Mesendoderm (in vitro differentiated cells): ENCODE data around the gene OR1L6.

Experiments
- DNase-seq: peaks from one replicate; pipeline ENCODE4 v3.0.0; 2013
- H2AK5ac ChIP-seq: 2 replicates; pipeline ENCODE4 v1.6.1; 2013; ENCODE audit warnings: low read length, inconsistent platforms
- H2BK120ac ChIP-seq: 2 replicates; pipeline ENCODE4 v1.6.1; 2013; ENCODE audit warnings: low read depth, mild to moderate bottlenecking, low read length, moderate library complexity, mixed read lengths
- H2BK15ac ChIP-seq: replicated peaks from 2 replicates; pipeline ENCODE4 v1.6.1; 2013; ENCODE audit warnings: low read depth, mild to moderate bottlenecking, moderate library complexity
- H2BK5ac ChIP-seq: 2 replicates; pipeline ENCODE4 v1.6.1; 2013; ENCODE audit warnings: low read length, inconsistent platforms
- H3K18ac ChIP-seq: 2 replicates; pipeline ENCODE4 v1.6.1; 2013; ENCODE audit warnings: mild to moderate bottlenecking, low read length, mixed read lengths
- H3K23ac ChIP-seq: one replicate; pipeline ENCODE4 v1.6.1; 2013; ENCODE audit warnings: low read length
- H3K27ac ChIP-seq: 2 replicates; pipeline ENCODE4 v1.5.1; 2013; ENCODE audit warnings: low read depth, mild to moderate bottlenecking, inconsistent platforms, low read length, moderate library complexity
- H3K27me3 ChIP-seq: 2 replicates; pipeline ENCODE4 v1.6.1; 2013; ENCODE audit warnings: low read length, control low read depth, mild to moderate bottlenecking, inconsistent platforms; ENCODE audit not compliant: insufficient read depth, poor library complexity
- H3K36me3 ChIP-seq: 2 replicates; pipeline ENCODE4 v1.6.1; 2013; ENCODE audit warnings: low read length, inconsistent platforms; ENCODE audit not compliant: control insufficient read depth, insufficient read depth
- H3K4ac ChIP-seq: one replicate; pipeline ENCODE4 v1.6.1; 2013; ENCODE audit warnings: low read depth, mild to moderate bottlenecking, low read length, moderate library complexity
- H3K4me1 ChIP-seq: 2 replicates; pipeline ENCODE4 v1.6.1; 2013; ENCODE audit warnings: low read depth, low read length, inconsistent platforms; ENCODE audit not compliant: control insufficient read depth
- H3K4me2 ChIP-seq: 2 replicates; pipeline ENCODE4 v1.6.1; 2013; ENCODE audit warnings: low read length
- H3K4me3 ChIP-seq: 2 replicates; pipeline ENCODE4 v1.5.1; 2013; ENCODE audit warnings: mild to moderate bottlenecking, low read length
- H3K56ac ChIP-seq: one replicate; pipeline ENCODE4 v1.6.1; 2013; ENCODE audit warnings: low read length
- H3K79me1 ChIP-seq: 2 replicates; pipeline ENCODE4 v1.6.1; 2013; ENCODE audit warnings: low read length, inconsistent platforms
- H3K79me2 ChIP-seq: 2 replicates; pipeline ENCODE4 v1.6.1; 2013; ENCODE audit warnings: mild to moderate bottlenecking, low read length; ENCODE audit not compliant: control insufficient read depth, insufficient read depth
- H3K9ac ChIP-seq: 2 replicates; pipeline ENCODE4 v1.6.1; 2013; ENCODE audit warnings: low read length, inconsistent platforms
- H4K5ac ChIP-seq: one replicate; pipeline ENCODE4 v1.6.1; 2013; ENCODE audit warnings: low read length
- H4K8ac ChIP-seq: one replicate; pipeline ENCODE4 v1.6.1; 2013; ENCODE audit warnings: low read depth, mild to moderate bottlenecking, control low read depth, low read length, moderate library complexity
- WGBS: extraction: QIAGEN DNeasy Blood & Tissue Kit; methylation state at CpG from one replicate; pipeline ENCODE4 v1.1.7; 2013; ENCODE audit warnings: low lambda C conversion rate, missing lambda C conversion rate; ENCODE audit not compliant: insufficient coverage; ENCODE audit errors: extremely low coverage; 5-methylcytosine and 5-hydroxymethylcytosine counted together

OR1L6 gene

DNA sequence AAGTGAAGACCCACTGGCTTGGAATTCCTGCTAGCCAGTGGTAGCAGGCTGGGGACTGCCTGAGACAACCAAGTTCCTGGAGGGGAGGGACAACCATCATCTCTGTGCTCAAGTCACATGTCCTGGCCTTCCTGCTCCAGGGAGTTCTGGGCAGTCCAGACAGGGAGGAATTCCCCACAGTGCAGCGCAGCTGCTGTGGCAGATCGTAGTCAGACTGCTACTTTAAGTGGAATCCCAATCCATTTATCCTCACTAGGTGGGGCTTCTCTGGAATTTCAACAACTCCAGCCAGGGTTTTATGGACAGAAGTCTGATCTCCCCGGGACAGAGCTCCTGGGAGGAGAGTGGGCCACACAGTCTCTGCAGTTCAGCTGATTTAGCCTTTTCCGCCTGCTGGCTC is 25.7 kb downstream of the OR1L6 start:
- Histone ChIP-seq H3K27ac (no peak overlapping the region), H3K56ac (no peak overlapping the region), H3K4ac (no peak overlapping the region), H3K9ac (no peak overlapping the region), H3K36me3 (no peaks in the 10 kb centered on the region), H2AK5ac (no peak overlapping the region), H3K27me3 (no peaks in the 10 kb centered on the region), H2BK120ac (no peak overlapping the region), H3K23ac (no peak overlapping the region), H2BK5ac (no peak overlapping the region), H4K5ac (no peak overlapping the region), H3K4me3 (no peak overlapping the region), H3K79me2 (no peaks in the 10 kb centered on the region), H4K8ac (no peak overlapping the region), H3K18ac (no peak overlapping the region), H3K79me1 (no peaks in the 10 kb centered on the region), H2BK15ac (no peak overlapping the region), H3K4me2 (no peak overlapping the region), H3K4me1 (no peaks in the 10 kb centered on the region)
- no peak for DNase-seq
- WGBS = no CpG with 5 or more reads among the region's 4 CpGs

DNA sequence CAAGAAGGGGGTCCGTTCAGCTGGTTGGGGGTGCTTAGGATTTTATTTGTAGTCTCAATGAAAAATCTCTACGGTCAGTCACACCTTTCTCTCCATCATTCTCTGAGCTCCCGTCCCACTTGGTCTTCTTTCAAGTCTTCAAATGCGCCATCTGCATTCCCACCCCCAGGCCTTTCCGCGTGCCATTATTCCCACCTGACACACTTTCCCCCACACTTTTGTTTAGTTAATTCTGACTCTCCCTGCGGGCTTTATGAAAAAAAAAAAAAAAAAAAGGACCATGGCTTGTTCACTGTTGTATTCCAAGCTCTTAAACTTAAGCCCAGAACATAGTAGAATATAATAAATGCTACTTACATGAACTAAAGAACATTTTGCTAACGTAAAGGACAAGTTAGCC is 34.9 kb downstream of the OR1L6 start:
- no peaks in the 10 kb centered on the region for H3K79me1 ChIP-seq
- no peaks in the 10 kb centered on the region for H3K79me2 ChIP-seq
- no peak overlapping the region for H3K9ac ChIP-seq
- WGBS = no CpG with 5 or more reads among the region's 8 CpGs
- no peak overlapping the region for H2BK120ac ChIP-seq
- no peak overlapping the region for H4K5ac ChIP-seq
- H3K56ac ChIP-seq = no peak overlapping the region
- H3K27me3 ChIP-seq = no peaks in the 10 kb centered on the region
- H3K27ac ChIP-seq = no peak overlapping the region
- H2AK5ac ChIP-seq = no peak overlapping the region
- H4K8ac ChIP-seq = no peak overlapping the region
- no peak overlapping the region for H2BK15ac ChIP-seq
- H2BK5ac ChIP-seq = no peak overlapping the region
- no peak overlapping the region for H3K4me3 ChIP-seq
- no peak overlapping the region for H3K18ac ChIP-seq
- no peak overlapping the region for H3K4me2 ChIP-seq
- no peaks in the 10 kb centered on the region for H3K4me1 ChIP-seq
- no peak overlapping the region for H3K23ac ChIP-seq
- H3K4ac ChIP-seq = no peak overlapping the region
- no peak for DNase-seq
- no peaks in the 10 kb centered on the region for H3K36me3 ChIP-seq

DNA sequence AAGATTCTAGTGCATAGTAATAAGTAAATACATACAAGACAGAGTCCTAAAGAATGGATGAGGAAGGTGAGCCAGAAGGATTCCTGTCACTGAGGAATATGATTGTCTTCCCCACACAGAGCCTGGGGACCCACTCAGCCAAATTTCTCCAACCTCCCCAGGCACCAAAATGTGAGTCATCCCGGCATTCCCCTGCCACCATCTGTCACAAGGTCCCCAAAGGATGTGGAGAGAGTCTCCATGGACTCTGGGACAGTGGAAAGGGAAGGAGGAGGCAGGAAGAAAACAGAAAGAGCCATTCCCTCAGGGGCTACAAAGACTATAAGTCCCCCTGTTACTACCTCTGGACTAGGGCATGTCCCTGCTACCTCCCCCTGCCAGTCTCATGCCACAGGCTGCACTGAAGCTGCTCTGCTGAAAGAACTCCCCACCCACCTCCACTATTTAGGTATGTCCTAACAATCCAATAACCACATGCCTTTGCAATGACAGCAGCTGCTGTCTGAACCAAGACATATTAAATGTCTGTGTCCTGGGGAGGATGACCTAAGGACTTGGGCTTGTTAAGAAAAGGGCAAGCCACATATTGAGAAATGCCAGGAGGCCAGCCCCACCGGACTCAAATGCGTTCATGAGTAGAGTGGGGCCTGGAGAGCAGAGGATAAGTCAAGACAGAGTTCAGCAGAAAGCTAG is 36.0 kb downstream of the OR1L6 start:
- H2BK120ac ChIP-seq = no peak overlapping the region
- H4K8ac ChIP-seq = no peak overlapping the region
- no peaks in the 10 kb centered on the region for H3K27me3 ChIP-seq
- no peak overlapping the region for H3K4ac ChIP-seq
- H3K79me1 ChIP-seq = no peaks in the 10 kb centered on the region
- no peak overlapping the region for H3K27ac ChIP-seq
- no peak overlapping the region for H2BK5ac ChIP-seq
- no peak overlapping the region for H3K23ac ChIP-seq
- H3K18ac ChIP-seq = no peak overlapping the region
- H3K9ac ChIP-seq = no peak overlapping the region
- no peaks in the 10 kb centered on the region for H3K36me3 ChIP-seq
- no peak overlapping the region for H3K4me3 ChIP-seq
- H2BK15ac ChIP-seq = no peak overlapping the region
- H4K5ac ChIP-seq = no peak overlapping the region
- no peak for DNase-seq
- H3K56ac ChIP-seq = no peak overlapping the region
- no peak overlapping the region for H2AK5ac ChIP-seq
- H3K4me1 ChIP-seq = no peaks in the 10 kb centered on the region
- no peak overlapping the region for H3K4me2 ChIP-seq
- no peaks in the 10 kb centered on the region for H3K79me2 ChIP-seq
- WGBS = no CpG with 5 or more reads among the region's 3 CpGs

DNA sequence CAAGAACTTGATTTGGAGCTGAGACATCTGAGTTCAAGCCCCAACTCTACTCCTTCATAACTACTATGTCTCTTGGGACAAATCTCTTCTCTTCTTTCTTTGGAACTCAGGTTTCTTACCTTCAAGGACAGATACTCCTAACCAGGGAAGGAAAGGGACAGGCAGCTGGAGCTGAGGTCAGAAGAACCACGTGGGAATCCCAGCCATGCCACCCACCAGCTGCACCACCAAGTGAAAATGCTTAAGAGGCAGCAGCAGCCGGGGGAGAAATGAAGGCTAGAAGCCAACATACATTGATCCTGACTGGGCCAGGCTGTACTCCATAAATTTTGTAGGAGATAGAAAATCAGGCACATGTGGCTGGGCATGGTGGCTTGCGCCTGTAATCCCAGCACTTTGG is 37.1 kb downstream of the OR1L6 start:
- no peak overlapping the region for H3K4me3 ChIP-seq
- no peaks in the 10 kb centered on the region for H3K27me3 ChIP-seq
- H2AK5ac ChIP-seq = no peak overlapping the region
- H3K4me1 ChIP-seq = no peaks in the 10 kb centered on the region
- H2BK5ac ChIP-seq = no peak overlapping the region
- no peak overlapping the region for H4K5ac ChIP-seq
- H3K4me2 ChIP-seq = no peak overlapping the region
- H3K23ac ChIP-seq = no peak overlapping the region
- no peaks in the 10 kb centered on the region for H3K79me1 ChIP-seq
- H3K56ac ChIP-seq = no peak overlapping the region
- no peak overlapping the region for H2BK15ac ChIP-seq
- H3K9ac ChIP-seq = no peak overlapping the region
- DNase-seq = no peak
- no peaks in the 10 kb centered on the region for H3K79me2 ChIP-seq
- H3K27ac ChIP-seq = no peak overlapping the region
- no peak overlapping the region for H2BK120ac ChIP-seq
- H4K8ac ChIP-seq = no peak overlapping the region
- no peak overlapping the region for H3K4ac ChIP-seq
- H3K36me3 ChIP-seq = no peaks in the 10 kb centered on the region
- WGBS = no CpG with 5 or more reads among the region's 3 CpGs
- no peak overlapping the region for H3K18ac ChIP-seq

DNA sequence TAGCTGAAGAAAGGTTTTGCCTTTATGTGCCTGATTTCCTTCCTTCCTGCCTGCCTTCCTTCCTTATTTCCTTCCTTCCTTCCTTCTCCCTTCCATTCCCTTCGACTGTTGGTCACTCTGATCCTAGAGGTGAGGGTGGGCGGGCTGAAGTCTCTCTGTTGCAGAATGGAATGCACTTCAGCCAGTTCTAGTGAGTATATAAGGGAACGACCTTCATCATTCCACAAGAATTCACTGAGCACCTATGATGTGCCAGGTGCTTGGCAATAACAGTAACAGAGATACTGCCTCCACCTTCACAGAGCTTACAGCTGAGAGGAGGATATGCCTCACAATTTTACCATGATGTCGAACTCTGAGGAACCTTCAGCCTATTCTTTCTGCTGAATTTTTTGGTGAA is 37.9 kb downstream of the OR1L6 start:
- Histone ChIP-seq H2BK120ac (no peak overlapping the region), H2AK5ac (no peak overlapping the region), H3K27me3 (no peaks in the 10 kb centered on the region), H3K4me2 (no peak overlapping the region), H3K18ac (no peak overlapping the region), H3K56ac (no peak overlapping the region), H4K5ac (no peak overlapping the region), H2BK5ac (no peak overlapping the region), H3K27ac (no peak overlapping the region), H3K23ac (no peak overlapping the region), H3K79me1 (no peaks in the 10 kb centered on the region), H3K36me3 (no peaks in the 10 kb centered on the region), H3K4me1 (no peaks in the 10 kb centered on the region), H3K4ac (no peak overlapping the region), H3K4me3 (no peak overlapping the region), H3K9ac (no peak overlapping the region), H3K79me2 (no peaks in the 10 kb centered on the region), H2BK15ac (no peak overlapping the region), H4K8ac (no peak overlapping the region)
- no CpG with 5 or more reads among the region's 4 CpGs for WGBS
- no peak for DNase-seq

DNA sequence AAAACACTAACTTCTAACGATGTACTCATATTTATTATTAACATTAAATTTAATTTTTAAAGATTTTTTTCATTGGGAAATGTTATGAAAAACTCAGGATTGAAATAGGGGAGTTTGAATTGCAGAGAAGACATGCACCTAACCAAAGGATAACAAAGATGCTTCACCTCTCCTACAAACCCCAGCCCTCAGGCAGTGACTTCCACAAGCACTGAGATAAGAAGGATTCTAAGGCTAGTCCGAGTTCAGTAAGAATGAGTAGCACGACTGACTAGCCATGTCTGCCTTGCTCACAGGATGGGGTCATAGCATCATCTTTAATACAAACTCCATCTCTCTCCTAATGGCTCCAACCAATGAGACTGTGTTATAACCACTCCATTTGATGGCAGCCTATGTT is 39.6 kb downstream of the OR1L6 start:
- Histone ChIP-seq H4K5ac (no peak overlapping the region), H2BK120ac (no peak overlapping the region), H2BK5ac (no peak overlapping the region), H3K23ac (no peak overlapping the region), H3K9ac (no peak overlapping the region), H3K4me1 (no peaks in the 10 kb centered on the region), H3K18ac (no peak overlapping the region), H3K36me3 (no peaks in the 10 kb centered on the region), H3K79me1 (no peaks in the 10 kb centered on the region), H2BK15ac (no peak overlapping the region), H2AK5ac (no peak overlapping the region), H3K4me2 (no peak overlapping the region), H4K8ac (no peak overlapping the region), H3K56ac (no peak overlapping the region), H3K79me2 (no peaks in the 10 kb centered on the region), H3K27me3 (no peaks in the 10 kb centered on the region), H3K27ac (no peak overlapping the region), H3K4me3 (no peak overlapping the region), H3K4ac (no peak overlapping the region)
- DNase-seq = no peak
- no CpG with 5 or more reads among the region's 3 CpGs for WGBS
